K562 (cell line): ENCODE measurements around the gene NOCT. TPM values are rescaled to one million over a fixed set of nuclear protein-coding genes. Genes with fewer than 3 reads are reported as not detected.

Source experiments
- ARID4B ChIP-seq: sonication (generic); formaldehyde crosslinking; IDR thresholded peaks from 2 replicates; pipeline ENCODE4 v1.8.0; 2022; ENCODE audit warnings: mild to moderate bottlenecking, missing genetic modification reagents
- CC2D1A ChIP-seq: fragments of 450-650 bp; IDR thresholded peaks from 2 replicates; pipeline ENCODE4 v1.6.1; 2017; ENCODE audit warnings: mild to moderate bottlenecking
- KAT8 ChIP-seq: fragments of 450-650 bp; IDR thresholded peaks from 2 replicates; pipeline ENCODE4 v1.6.1; 2016; ENCODE audit warnings: low read depth, mild to moderate bottlenecking
- NBN ChIP-seq: fragments of 450-650 bp; IDR thresholded peaks from 2 replicates; pipeline ENCODE4 v1.6.1; 2016; ENCODE audit warnings: low read depth, mild to moderate bottlenecking
- PPARD ChIP-seq: fragments of 250-450 bp; sonication (Bioruptor Pico); IDR thresholded peaks from 2 replicates; pipeline ENCODE4 v1.8.0; 2022; ENCODE audit warnings: inconsistent platforms, mild to moderate bottlenecking, moderate library complexity
- RBBP5 ChIP-seq: fragments of 200-600 bp; sonication (generic); IDR thresholded peaks from 2 replicates; pipeline ENCODE4 v1.6.1; 2012; ENCODE audit warnings: borderline replicate concordance, mild to moderate bottlenecking, low read length, control low read depth, inconsistent platforms; ENCODE audit not compliant: insufficient read depth, poor library complexity, severe bottlenecking
- RREB1 ChIP-seq: fragments of 250-450 bp; sonication (Bioruptor Pico); IDR thresholded peaks from 2 replicates; pipeline ENCODE4 v1.4.0; 2020
- RUNX1 ChIP-seq: sonication (generic); IDR thresholded peaks from 2 replicates; pipeline ENCODE4 v1.6.1; 2016; ENCODE audit warnings: antibody characterized with exemption, low read depth
- SMAD4 ChIP-seq: fragments of 250-450 bp; sonication (Bioruptor Pico); conservative IDR thresholded peaks from 2 replicates; pipeline ENCODE4 v1.8.0; 2021; ENCODE audit warnings: inconsistent platforms, mild to moderate bottlenecking, moderate library complexity
- SNIP1 ChIP-seq: fragments of 450-650 bp; IDR thresholded peaks from 2 replicates; pipeline ENCODE4 v1.7.1; 2017; ENCODE audit warnings: low read depth, mild to moderate bottlenecking
- TEAD4 ChIP-seq, 2 experiments: sonication (generic) in 1 of 2; formaldehyde crosslinking in 1 of 2; IDR thresholded peaks; 2 replicates each; pipeline versions ENCODE4 v1.6.1 to v1.8.0; 2012 to 2022; ENCODE audit warnings: borderline replicate concordance in 1 of 2, inconsistent platforms in 1 of 2, low read length in 1 of 2, mild to moderate bottlenecking in 1 of 2, missing genetic modification reagents in 1 of 2
- ZC3H8 ChIP-seq: fragments of 450-650 bp; IDR thresholded peaks from 2 replicates; pipeline ENCODE4 v1.6.1; 2017
- polyA plus RNA-seq, 8 experiments: library from polyadenylated mRNA; depleted of rRNA in 4 of 8; stranded (reverse) in 5 of 8; unstranded in 3 of 8; fragments of >200 nt; fragmentation: Nextera tagmentation in 2 of 8; fragmentation: Illumina TruSeq in 1 of 8; extraction: Ambion mirVana in 2 of 8; extraction: Trizol in 1 of 8; gene quantifications; 2 replicates each; pipeline versions ENCODE4 v1.2.1 to v1.2.3, GENCODE V29; 2011 to 2014; ENCODE audit warnings: inconsistent platforms in 1 of 8, missing spikeins in 1 of 8
- total RNA-seq, 7 experiments: library from RNA; depleted of rRNA in 6 of 7; stranded (reverse); fragments of >200 nt in 6 of 7; fragmentation: Illumina TruSeq in 2 of 7; extraction: Trizol in 2 of 7; gene quantifications; 2 replicates each; pipeline versions ENCODE4 v1.2.1 to v1.2.3, GENCODE V29; 2011 to 2021; ENCODE audit warnings: low replicate concordance in 1 of 7
- TF ChIP-seq, protein P1 (sequence below): fragments of 250-450 bp; sonication (Bioruptor Pico); IDR thresholded peaks from 2 replicates; pipeline ENCODE4 v1.8.0; 2022; ENCODE audit warnings: inconsistent platforms, mild to moderate bottlenecking, moderate library complexity, borderline replicate concordance
- TF ChIP-seq, protein P2 (sequence below): fragments of 450-650 bp; IDR thresholded peaks from 2 replicates; pipeline ENCODE4 v1.6.1; 2016

Gene NOCT
- total and polyA plus RNA-seq, 9 of the 15 experiments (the other 6 are each of a cell fraction or from before 2014, with no cell fraction given), result 1.3 to 20.2 (median 11.1) TPM

DNA sequence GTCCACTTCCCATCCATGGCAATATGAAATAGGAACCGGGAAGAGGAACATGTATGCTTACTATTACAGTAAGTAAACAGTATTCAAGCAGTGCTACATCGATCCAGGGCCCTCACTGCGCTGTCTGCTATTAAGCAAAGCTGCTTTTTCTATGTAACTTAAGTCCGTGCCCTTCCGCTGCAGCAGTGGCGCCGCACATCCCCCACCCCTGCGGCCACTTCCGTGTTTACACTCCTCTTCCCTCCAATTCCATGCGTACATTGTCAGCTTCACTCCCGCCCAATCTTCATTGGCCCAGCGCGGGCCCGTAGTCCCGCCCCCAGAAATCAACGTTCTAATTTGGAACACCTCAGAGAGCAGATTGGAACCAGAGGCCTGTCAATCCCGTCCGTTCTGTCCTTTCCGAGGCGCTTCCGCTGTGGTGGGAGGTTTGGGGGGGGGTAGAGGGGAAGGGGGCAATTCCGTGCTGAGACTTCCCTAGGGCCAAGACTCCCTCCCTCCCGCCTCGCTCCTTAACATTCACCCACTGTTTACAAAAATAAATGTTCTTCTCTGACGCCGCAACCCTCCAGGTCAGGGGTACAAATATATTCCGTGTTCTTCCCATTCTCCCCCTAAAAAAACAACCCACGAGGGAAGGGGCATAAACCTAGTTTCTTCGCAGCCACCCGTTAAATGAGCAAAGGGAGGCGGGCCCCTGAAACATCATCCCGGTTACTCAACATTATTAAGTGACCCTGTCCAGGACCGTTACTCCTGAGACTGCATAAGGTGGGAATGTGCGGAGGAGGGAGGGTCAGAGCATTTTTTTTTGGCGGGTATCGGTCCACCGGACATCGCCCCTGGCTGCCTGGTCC is 67.4 kb downstream of the NOCT start (continued):
- TF ChIP-seq, protein P1, sequence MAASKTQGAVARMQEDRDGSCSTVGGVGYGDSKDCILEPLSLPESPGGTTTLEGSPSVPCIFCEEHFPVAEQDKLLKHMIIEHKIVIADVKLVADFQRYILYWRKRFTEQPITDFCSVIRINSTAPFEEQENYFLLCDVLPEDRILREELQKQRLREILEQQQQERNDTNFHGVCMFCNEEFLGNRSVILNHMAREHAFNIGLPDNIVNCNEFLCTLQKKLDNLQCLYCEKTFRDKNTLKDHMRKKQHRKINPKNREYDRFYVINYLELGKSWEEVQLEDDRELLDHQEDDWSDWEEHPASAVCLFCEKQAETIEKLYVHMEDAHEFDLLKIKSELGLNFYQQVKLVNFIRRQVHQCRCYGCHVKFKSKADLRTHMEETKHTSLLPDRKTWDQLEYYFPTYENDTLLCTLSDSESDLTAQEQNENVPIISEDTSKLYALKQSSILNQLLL (CRISPR knock-in tag), result no peak
- TF ChIP-seq SNIP1 (no peak; the same call in 1 of the 2 replicates), RBBP5 (no peak), RREB1 (CRISPR knock-in tag) (no peak), ARID4B (CRISPR knock-in tag) (peak; percentile 74; the same call in 1 of the 2 replicates), KAT8 (no peak), ZC3H8 (no peak), SMAD4 (no peak; the same call in 1 of the 2 replicates), TEAD4 (IDR thresholded peaks at IDR 0.05; ENCODE audit: low read length) (no peak; the same call in 1 of the 2 replicates), TEAD4 (CRISPR knock-in tag; IDR thresholded peaks at IDR 0.05; ENCODE audit: borderline replicate concordance) (no peak), RUNX1 (no peak), NBN (peak; percentile 65; the same call in 1 of the 2 replicates), CC2D1A (peak; percentile 80), PPARD (CRISPR knock-in tag) (no peak)
- TF ChIP-seq, protein P2, sequence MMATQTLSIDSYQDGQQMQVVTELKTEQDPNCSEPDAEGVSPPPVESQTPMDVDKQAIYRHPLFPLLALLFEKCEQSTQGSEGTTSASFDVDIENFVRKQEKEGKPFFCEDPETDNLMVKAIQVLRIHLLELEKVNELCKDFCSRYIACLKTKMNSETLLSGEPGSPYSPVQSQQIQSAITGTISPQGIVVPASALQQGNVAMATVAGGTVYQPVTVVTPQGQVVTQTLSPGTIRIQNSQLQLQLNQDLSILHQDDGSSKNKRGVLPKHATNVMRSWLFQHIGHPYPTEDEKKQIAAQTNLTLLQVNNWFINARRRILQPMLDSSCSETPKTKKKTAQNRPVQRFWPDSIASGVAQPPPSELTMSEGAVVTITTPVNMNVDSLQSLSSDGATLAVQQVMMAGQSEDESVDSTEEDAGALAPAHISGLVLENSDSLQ, result peak; percentile 99
